Middle frontal gyrus (tissue), 1 donor: ENCODE measurements around the gene VWA8.

Experiments used
- DNase-seq: peaks from one replicate; pipeline ENCODE4 v3.0.0-alpha.2; 2015; ENCODE audit warnings: low spot score; ENCODE audit errors: extremely low spot score

The VWA8 gene

DNA sequence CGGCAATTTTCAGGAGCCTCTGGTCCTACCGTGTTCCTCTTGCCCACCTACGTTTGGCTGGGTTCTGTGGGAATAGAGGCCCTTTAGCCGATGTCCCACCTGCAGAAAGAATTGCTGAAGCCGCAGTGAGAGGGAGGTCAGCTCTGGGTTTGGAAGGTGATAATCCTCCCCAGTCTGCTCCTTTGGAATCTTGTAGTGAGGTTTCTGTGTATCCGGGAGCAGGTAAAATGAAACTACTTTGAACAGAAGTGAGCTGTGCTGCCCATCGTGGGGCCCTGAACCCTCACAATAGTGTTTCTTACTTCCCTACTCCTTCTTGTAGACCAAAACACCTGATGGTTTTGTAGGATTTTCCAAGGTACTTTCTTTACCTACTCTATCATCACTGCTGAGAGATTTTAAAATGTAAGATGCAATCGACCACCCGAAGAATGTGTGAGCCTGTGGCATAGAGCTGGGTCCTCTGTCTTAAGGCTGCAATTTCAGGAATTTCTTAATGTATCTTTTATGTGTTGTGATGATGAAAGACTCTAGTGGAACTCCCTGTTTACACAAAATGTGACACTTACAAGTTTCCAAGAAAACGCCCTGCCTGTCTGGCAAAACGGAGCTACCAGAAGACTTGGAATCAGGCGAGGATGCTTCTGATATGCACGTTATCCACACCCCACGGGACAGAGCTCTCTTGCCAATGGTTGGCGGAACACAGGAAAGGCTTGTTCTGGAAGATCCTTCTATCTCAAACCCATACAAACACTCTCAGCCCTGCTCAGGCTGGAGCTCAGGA, 427.4 kb downstream of the VWA8 start:
- DNase-seq, result no peak

DNA sequence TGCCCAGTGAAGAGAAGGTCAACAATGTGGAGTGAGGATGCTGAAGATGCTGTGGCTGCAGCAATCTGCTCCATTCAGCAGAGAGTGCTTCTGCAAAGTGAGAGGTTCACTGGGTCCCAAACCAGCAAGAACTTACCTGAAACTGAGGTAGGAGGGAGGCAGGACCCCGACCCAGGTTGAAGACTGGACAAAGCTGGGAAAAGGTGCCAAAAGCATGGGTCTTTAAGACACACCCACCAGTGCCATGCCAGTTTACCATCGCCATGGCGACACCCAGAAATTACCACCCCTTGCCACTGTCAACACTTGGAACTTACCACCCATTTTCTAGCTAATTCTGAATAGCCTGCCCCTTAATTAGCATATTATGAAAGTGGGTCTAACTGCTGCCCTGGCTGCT, 432.9 kb downstream of the VWA8 start:
- no peak for DNase-seq

DNA sequence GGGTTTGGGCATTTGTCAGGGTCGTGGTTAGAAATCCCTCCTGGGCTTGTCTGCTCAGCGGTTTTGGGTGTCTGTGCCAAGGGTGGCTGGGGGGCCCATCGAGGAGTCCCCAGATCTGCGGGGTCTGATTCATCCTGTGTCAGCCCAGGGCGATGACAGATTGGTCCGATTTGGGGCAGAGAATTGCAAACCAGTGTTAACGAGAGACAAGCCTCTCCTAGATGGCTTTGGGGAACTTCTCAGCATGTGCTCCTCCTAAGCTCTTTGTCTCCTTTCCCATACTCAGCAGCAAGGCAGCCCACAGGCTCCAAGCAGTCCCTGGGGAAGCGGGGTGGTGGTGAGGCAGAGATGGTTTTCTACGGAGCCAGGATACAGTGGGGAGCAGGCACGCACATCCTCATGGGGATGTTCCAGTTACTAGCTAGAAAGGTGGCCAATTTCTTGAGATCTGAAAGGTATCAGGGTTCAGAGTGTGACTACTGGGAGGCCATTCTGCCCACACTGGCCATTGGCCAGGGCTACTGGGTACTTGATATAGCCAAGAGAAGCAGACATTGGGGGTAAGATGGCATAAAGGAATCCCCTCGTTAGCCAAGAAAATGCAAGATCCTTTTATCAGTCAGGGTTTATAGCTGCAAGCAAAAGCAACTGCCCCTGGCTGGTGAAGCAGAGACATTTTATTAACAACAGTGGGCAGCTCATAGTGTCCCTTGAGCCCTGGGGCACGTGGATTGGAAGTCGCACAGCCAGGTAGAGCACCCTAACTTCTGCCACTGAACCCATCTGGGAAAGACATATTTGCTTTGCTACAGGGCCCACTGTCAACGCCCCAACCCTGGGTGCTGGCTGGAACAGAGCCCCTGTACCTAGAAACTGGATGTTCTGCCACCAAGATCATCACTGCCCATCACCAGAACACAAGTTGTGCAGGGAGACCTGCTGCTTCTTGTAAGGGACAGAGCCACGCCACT, 440.0 kb downstream of the VWA8 start:
- DNase-seq, result no peak

DNA sequence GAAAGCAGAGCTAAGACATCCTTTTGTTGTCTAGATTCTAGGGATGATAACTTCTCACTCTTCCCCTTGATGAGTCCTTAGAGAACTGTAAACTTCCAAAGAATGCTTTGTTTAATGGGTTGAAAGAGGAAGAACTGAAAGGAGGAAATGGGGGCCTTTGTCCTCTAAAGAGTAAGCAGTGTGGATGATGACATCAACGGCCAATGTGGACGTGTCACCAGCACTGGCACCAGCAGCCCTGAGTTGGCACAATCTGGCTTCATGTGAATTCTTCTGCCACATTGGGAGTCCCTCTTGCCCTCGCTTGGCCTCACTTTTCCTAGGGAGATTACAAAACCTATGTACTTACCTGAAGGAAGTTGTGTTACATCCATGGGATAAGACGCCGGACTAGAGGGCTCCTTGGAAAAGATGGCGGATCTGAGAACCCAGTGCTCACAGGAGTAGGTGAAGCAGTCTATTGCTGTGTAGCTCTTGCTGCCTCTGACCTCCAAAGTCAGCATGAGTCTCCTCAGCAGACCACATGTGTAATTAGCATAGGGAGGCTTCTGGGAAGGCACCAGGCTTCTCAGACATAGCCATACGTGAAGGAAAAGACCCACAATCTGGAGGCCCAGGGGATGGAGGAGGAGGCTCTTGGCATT, 440.8 kb downstream of the VWA8 start:
- no peak for DNase-seq
